ENCODE results near the gene FAM32A.

DNA sequence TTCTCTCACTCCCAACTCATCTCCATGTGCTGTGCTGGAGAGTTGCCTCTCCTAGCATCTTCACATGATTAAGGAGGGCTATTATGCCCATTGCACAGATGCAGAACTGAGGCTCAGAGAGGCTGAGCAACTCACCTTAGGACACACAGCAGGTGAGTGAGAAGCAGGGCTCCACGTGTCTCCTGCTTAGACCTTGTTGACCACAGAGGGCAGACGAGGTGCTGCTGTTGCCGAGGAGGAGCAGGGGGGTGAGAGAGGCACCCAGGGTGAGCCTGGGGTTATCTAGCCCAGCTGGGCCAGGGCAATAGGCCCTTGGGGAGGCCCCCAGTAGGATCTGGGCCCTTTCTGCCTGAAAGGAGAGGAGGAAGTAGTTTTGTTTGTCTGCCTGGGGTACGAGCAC lies 44.2 kb upstream of the FAM32A start:
- TF ChIP-seq, protein P1, sequence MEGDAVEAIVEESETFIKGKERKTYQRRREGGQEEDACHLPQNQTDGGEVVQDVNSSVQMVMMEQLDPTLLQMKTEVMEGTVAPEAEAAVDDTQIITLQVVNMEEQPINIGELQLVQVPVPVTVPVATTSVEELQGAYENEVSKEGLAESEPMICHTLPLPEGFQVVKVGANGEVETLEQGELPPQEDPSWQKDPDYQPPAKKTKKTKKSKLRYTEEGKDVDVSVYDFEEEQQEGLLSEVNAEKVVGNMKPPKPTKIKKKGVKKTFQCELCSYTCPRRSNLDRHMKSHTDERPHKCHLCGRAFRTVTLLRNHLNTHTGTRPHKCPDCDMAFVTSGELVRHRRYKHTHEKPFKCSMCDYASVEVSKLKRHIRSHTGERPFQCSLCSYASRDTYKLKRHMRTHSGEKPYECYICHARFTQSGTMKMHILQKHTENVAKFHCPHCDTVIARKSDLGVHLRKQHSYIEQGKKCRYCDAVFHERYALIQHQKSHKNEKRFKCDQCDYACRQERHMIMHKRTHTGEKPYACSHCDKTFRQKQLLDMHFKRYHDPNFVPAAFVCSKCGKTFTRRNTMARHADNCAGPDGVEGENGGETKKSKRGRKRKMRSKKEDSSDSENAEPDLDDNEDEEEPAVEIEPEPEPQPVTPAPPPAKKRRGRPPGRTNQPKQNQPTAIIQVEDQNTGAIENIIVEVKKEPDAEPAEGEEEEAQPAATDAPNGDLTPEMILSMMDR (IDR thresholded peaks at IDR 0.05) = no peak
- TF ChIP-seq ZFX (IDR thresholded peaks at IDR 0.05; ENCODE audit: borderline replicate concordance) = no peak

All from 22Rv1 (cell line).